ENCODE results near the gene TRMT5. TPM values are rescaled to one million over a fixed set of nuclear protein-coding genes. Genes with fewer than 3 reads are reported as not detected.

TRMT5 gene
- 10 to 100 TPM; 12.5 to 12.9 TPM for total RNA-seq

GRCh38 chr14:60980811-60981632 lies at the start of gene TRMT5, which contains the start of gene SLC38A6:
TRMT5 (minus strand) TSS chr14:60981079; CDS start chr14:60980973, 106 bp downstream.
SLC38A6 (plus strand) TSS chr14:60981245; CDS start chr14:60981278, 33 bp downstream.
- peak; percentile 81 to 94 for DNase-seq (ENCODE audit: low spot score in 2 of 2)
- ATAC-seq, result peak; percentile 92
- Mint-ChIP-seq H3K27ac (no peak within 1 kb of the TSS), H3K9me3 (no peaks in the 10 kb centered on the region), H3K36me3 (peaks cover 0 to 24% of the 10 kb centered on the region in 2 donors)

DNA sequence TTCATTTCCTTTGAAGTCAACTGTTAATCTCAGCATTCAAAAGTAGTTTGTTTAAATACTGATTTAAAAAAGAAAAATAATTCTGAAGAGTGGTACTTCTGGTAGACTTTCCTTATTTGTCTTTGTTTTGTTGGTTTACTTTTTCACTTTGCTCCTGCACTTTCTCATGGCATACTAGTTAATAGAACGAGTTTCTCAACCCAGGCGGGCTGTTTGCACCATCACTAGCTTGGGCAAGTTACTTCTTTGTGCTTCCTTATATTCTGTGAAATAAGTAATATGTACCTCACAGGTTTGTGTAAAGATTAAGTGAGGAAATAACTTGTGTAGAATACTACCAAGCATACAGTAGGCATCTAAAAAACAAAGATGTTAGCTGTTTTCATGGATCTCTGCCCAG lies 45.6 kb upstream of the TRMT5 start:
- no peaks in the 10 kb centered on the region for H3K9me3 Mint-ChIP-seq
- ATAC-seq (no peak), DNase-seq (ENCODE audit: low spot score in 2 of 2) (no peak)
- H3K27ac Mint-ChIP-seq, result no peak overlapping the region
- no peaks in the 10 kb centered on the region for H3K36me3 Mint-ChIP-seq

- H3K27ac Mint-ChIP-seq, result no peak overlapping the region
- peak in 1 of 2 donors; percentile 50 for ATAC-seq
- DNase-seq (ENCODE audit: low spot score in 2 of 2), result peak in 1 of 2 donors; percentile 51
- H3K9me3 Mint-ChIP-seq, result no peaks in the 10 kb centered on the region
- no peaks in the 10 kb centered on the region for H3K36me3 Mint-ChIP-seq
Observed at GRCh38 chr14:61025251-61026223, 44.7 kb upstream of the TRMT5 start.

- H3K27ac Mint-ChIP-seq, result no peak overlapping the region
- DNase-seq (ENCODE audit: low spot score in 2 of 2) (no peak), ATAC-seq (no peak)
- H3K9me3 Mint-ChIP-seq, result no peaks in the 10 kb centered on the region
- H3K36me3 Mint-ChIP-seq, result peaks cover 0 to under 1% of the 10 kb centered on the region in 2 donors
Observed at GRCh38 chr14:61019537-61019936, 38.7 kb upstream of the TRMT5 start.

- Mint-ChIP-seq H3K9me3 (peaks cover 0 to 4% of the 10 kb centered on the region in 2 donors), H3K27ac (no peak overlapping the region), H3K36me3 (peaks cover 5 to 6% of the 10 kb centered on the region in 2 donors)
- ATAC-seq (no peak), DNase-seq (ENCODE audit: low spot score in 2 of 2) (no peak)
Observed at GRCh38 chr14:61003571-61003970, 22.7 kb upstream of the TRMT5 start.

- H3K36me3 Mint-ChIP-seq, result peaks cover 10 to 13% of the 10 kb centered on the region in 2 donors
- ATAC-seq (no peak), DNase-seq (ENCODE audit: low spot score in 2 of 2) (no peak)
- peaks cover 0 to 4% of the 10 kb centered on the region in 2 donors for H3K9me3 Mint-ChIP-seq
- no peak overlapping the region for H3K27ac Mint-ChIP-seq
Observed at GRCh38 chr14:60999536-60999935, 18.7 kb upstream of the TRMT5 start.

DNA sequence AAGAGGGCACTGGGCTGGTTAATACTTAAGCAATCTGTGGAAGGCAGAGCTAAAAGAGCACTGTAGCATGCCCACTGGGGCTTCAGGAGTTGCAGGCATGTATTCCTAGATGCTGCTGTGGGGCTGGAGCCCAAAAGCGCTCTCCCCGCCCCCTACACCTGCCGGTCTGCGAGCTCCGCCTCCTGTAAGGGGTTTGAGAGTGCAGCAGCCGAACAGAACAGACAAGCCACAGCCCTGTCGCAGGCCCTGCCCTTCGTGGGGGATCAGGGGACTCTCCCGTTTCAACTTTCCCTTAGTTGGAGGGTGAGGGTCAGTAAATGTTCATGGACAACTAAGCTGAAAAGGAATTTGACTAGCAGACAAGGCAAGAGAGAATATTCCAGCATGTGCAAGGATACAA lies 17.7 kb upstream of the TRMT5 start:
- H3K27ac Mint-ChIP-seq, result no peak overlapping the region
- H3K9me3 Mint-ChIP-seq, result no peaks in the 10 kb centered on the region
- ATAC-seq (no peak), DNase-seq (ENCODE audit: low spot score in 2 of 2) (no peak)
- peaks cover 5 to 7% of the 10 kb centered on the region in 2 donors for H3K36me3 Mint-ChIP-seq

- ATAC-seq (no peak), DNase-seq (ENCODE audit: low spot score in 2 of 2) (no peak)
- H3K27ac Mint-ChIP-seq, result no peak overlapping the region
- no peaks in the 10 kb centered on the region for H3K36me3 Mint-ChIP-seq
- H3K9me3 Mint-ChIP-seq, result no peaks in the 10 kb centered on the region
Observed at GRCh38 chr14:60989599-60989998, 8.7 kb upstream of the TRMT5 start.

DNA sequence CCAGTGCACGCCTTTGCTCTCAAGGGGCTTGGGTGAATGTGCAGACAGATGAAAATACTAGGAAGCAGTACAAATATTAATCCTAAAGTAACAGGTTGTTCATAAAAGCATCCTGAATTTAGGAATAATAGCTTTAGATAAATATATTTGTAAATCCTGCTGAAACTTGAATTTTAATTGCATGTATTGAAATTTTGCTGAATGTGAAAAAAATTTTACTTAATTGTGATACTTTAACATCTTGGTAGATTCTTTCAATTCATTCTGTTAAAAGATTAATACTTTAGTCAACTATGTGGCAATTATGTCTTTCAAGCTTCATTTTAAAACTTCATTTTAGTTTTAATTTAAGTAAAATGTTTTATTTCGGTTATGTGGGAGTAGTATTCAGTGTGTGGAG lies 5.6 kb upstream of the TRMT5 start:
- DNase-seq (ENCODE audit: low spot score in 2 of 2), result no peak
- no peak overlapping the region for H3K27ac Mint-ChIP-seq
- H3K36me3 Mint-ChIP-seq, result no peaks in the 10 kb centered on the region
- no peak for ATAC-seq
- H3K9me3 Mint-ChIP-seq, result no peaks in the 10 kb centered on the region

GRCh38 chr14:60984196-60984595 lies 3.3 kb upstream of the TRMT5 start:
- no peak overlapping the region for H3K27ac Mint-ChIP-seq
- DNase-seq (ENCODE audit: low spot score in 2 of 2) (no peak), ATAC-seq (no peak)
- H3K36me3 Mint-ChIP-seq, result peaks cover 0 to 5% of the 10 kb centered on the region in 2 donors
- no peaks in the 10 kb centered on the region for H3K9me3 Mint-ChIP-seq

GRCh38 chr14:60981633-60982455 lies 965 bp upstream of the TRMT5 start:
- DNase-seq (ENCODE audit: low spot score in 2 of 2) (no peak), ATAC-seq (no peak)
- peaks cover 0 to 16% of the 10 kb centered on the region in 2 donors for H3K36me3 Mint-ChIP-seq
- no peaks in the 10 kb centered on the region for H3K9me3 Mint-ChIP-seq
- no peak overlapping the region for H3K27ac Mint-ChIP-seq

DNA sequence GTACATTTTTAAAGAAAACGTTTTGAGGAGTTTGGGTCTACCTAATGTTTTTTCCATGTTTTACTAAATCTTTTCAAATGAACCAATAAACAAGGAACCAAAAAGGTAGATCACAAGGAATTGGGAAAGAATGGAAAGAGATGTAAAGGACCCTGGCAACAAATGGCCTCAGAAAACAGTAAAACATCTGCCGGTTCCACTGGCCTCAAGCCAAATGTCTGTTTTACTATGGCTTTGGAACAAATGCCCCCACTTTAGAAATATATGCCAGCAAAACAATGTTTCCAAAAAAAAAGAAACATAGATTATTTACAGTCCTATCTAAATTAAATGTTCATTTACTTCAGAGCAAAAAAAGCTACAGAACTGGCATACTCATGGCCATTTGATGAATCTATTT lies 3.0 kb downstream of the TRMT5 start:
- H3K9me3 Mint-ChIP-seq, result no peaks in the 10 kb centered on the region
- ATAC-seq (no peak), DNase-seq (ENCODE audit: low spot score in 2 of 2) (no peak)
- H3K27ac Mint-ChIP-seq, result no peak overlapping the region
- peaks cover 4 to 35% of the 10 kb centered on the region in 2 donors for H3K36me3 Mint-ChIP-seq

DNA sequence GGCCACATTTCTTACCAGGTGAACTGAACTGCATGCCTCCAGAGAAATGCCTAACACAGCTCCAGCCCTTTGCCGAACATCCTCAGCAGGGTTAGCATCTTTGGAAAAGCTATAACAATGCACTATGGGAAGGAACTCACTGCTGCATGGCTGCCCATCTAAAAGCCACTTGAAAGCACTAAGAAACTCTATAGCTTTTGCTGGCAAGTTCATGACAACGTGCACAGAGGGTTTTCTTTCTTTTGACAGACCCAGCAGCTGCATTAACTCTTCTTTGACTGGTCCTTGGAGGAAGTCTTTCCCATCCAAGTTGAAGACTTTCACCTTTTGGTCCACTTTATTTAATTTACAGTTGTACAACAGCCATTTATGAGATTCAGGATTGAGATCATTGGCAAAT lies 5.3 kb downstream of the TRMT5 start:
- Mint-ChIP-seq H3K36me3 (peaks cover 4 to 35% of the 10 kb centered on the region in 2 donors), H3K9me3 (no peaks in the 10 kb centered on the region), H3K27ac (no peak overlapping the region)
- ATAC-seq, result no peak
- no peak for DNase-seq (ENCODE audit: low spot score in 2 of 2)

DNA sequence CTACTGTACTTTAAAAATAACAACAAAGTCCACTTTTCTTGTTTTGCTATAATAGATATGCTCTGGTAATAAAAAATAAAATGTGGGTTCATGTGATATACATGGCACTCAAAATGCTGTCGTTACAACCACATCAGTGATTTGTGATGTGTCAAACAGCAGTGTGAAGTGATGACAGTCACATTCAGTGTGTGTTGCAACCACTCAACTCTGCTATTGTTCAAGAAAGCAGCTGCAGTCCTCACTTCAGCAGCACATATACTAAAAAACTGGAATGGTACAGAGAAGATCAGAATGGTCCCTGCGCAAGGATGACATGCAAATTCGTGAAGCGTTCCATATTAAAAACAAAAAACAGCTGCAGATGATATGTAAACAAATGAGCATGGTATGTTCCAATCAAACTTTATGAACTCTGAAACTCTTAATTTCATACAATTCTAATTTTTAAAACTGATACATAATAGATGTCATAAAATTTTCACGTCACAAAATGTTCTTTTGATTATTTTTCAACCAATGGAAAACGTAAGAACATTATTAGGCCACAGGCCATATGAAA lies 6.7 kb downstream of the TRMT5 start:
- H3K9me3 Mint-ChIP-seq, result no peaks in the 10 kb centered on the region

DNA sequence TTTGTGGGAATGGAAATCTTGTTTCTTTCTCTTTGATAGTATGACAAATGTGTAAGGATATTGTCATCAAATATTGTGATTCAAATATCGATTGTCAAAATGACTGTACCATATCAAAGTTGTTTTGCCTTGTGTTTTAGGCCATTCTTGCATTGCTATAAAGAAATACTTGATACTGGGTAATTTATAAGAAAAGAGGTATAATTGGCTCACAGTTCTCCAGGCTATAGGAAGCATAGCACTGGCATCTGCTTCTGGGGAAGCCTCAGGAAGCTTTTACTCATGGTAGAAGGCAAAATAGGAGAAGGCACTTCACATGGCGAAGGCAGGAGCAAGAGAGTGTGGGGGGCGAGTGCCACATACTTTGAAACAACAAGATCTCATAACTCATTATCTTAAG lies 7.8 kb downstream of the TRMT5 start:
- DNase-seq (ENCODE audit: low spot score in 2 of 2), result no peak
- H3K36me3 Mint-ChIP-seq, result peaks cover 4 to 29% of the 10 kb centered on the region in 2 donors
- no peaks in the 10 kb centered on the region for H3K9me3 Mint-ChIP-seq
- ATAC-seq, result no peak
- H3K27ac Mint-ChIP-seq, result no peak overlapping the region

More for the DNA sequence above, 6.7 kb downstream of the TRMT5 start:
- ATAC-seq (no peak), DNase-seq (ENCODE audit: low spot score in 2 of 2) (no peak)
- peaks cover 4 to 30% of the 10 kb centered on the region in 2 donors for H3K36me3 Mint-ChIP-seq
- no peak overlapping the region for H3K27ac Mint-ChIP-seq

DNA sequence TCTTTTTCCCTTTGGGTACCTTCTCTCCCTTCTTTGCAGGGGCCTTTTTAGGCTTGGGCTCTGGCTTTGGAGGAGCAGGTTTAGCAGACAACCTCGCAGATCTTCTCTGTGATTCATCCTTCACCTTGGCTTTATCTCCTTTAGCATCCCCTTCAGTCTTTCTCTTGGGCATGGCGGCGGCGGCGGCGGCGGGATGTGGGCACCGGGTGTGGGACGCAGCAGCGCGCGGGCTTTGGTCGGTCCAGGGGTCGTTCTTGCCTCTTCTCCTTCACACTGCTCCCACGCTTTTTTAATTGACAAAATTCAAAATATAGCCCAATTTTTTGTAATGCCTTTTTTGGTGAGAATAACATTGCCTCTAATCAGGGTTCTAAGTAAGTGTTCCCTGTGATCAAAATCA lies 8.6 kb downstream of the TRMT5 start:
- no peak overlapping the region for H3K27ac Mint-ChIP-seq

More for the DNA sequence above, 8.6 kb downstream of the TRMT5 start:
- Mint-ChIP-seq H3K9me3 (no peaks in the 10 kb centered on the region), H3K36me3 (peaks cover 4 to 23% of the 10 kb centered on the region in 2 donors)
- DNase-seq (ENCODE audit: low spot score in 2 of 2) (no peak), ATAC-seq (no peak)
